NCI-H1417 (cell line): ENCODE data around the gene CREBBP.
A peak's percentile ranks its signal among the peaks of the same experiment; 100 is the strongest.

Experiments
- DNase-seq, 3 experiments: peaks; one replicate each; lab custom pipeline; 2025; lab: John Stamatoyannopoulos, UW

Gene CREBBP

DNA sequence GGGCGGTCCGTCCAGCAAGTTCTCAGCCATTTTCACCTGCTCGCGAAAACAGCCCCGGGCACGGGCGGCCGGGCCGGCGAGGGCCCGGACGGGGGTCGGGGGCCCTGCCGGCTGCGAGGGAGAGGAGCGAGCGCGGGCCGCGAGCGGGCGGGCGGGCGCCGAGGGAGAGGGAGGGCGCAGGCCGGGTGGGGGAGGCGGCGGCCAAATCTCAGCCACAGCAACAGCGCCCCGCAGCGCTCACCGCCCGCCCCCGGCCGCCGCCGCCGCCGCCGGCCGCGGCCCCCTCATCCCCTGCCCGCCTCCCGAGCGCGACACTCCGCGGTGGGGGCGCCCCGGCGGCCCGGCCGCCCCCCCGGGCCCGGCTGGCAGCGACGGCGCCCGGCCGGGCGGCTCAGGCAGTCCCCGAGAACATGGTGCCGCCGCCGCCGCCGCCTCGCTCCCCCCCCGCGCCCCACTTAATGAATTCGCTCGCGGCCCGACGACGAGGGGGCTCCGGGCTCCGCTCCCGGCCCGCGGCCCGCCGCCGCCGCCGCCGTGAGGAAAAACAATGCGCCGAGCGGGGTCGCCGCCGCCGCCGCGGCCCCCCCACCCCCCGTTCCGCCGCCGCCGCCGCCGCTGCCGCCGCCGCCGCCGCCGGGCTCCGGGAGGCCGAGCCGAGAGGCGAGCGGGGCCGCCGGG, 487 bp downstream of the CREBBP start:
- DNase-seq = peak; percentile 2 to 53 (median 49)

DNA sequence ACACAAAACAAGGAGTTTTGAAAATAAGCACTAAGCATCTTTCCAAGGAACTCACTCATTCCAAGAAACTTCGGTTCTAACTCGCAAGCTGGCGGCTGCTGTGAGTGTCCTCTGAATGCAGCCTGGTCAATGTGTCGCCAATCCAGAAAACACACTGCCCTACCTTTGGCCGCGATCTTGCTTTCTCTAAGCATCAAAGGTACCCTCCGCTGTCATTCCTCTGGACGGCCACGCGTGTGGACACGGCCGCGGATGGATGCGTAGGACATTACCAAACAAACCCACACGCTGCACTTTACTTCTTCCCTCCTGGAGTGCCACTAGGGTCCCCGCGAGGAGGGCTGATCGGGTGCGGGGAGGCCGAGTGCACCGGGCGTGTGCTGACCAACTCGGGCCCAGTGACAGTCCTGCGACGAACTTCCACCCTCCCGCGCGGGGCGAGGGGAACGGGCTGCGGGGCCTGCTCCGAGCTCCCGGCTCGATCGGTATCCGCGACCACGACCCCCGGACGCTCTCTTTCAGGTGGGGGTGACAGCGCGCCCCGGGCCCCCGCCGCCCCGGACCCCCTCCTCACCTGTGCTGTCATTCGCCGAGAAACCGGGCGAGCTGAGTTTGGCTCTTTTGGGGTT, 1.1 kb downstream of the CREBBP start:
- DNase-seq = peak in 2 of 3 experiments; percentile 29 to 48

DNA sequence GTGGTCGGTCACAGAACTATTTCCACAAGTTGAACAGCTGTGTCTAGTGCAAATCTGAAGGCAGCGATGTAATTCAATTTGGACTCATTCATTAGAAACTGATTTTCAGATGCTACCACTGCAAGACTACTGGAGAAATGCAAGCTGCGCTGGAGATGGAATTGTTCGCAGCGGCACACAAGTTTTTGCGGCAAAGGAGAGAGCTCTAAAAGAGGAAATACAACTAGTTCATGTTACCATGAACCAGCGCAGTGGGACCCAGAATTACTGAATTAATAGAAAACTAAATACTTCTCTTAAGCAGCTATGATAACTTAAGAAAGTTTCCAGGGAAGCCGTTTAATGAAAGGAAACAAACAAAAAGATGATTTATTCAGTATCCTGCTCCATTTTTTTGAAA, 1.9 kb downstream of the CREBBP start:
- DNase-seq = no peak

DNA sequence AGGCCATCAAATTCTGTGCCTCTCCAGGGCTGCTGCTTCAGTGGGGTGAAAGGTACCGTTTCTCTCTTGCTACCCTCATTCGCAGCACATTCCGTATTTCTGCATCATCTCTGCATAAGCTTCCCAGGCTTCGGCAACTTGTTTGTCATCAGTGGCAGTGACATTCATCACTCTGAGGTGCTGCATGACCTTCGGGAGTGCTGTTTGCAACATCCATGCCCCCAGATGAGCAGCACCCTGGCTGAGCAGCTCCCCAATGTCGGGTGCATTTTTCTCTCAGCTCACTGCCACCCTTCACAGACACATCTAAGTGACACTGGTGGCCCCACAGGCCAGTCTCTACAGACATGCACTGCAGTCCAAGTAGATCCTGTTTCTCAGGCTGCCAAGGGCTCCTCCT, 3.8 kb downstream of the CREBBP start:
- no peak for DNase-seq

DNA sequence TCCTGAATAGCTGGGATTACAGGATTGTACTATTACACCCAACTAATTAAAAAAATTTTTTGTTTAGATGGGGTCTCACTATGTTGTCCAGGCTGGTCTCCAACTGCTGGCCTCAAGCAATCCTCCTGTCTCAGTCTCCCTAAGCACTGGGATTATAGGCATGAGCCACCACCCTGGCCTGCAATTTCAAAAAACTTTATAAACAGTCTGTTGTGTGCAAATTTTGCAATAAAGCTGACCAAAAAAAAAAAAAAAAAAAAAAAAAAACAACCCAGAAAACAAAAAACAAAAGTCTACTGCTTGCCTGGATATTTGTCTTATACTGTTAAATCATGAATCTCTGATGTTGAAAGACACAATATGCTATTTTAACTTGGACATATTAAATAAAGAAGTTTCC, 4.4 kb downstream of the CREBBP start:
- no peak for DNase-seq

DNA sequence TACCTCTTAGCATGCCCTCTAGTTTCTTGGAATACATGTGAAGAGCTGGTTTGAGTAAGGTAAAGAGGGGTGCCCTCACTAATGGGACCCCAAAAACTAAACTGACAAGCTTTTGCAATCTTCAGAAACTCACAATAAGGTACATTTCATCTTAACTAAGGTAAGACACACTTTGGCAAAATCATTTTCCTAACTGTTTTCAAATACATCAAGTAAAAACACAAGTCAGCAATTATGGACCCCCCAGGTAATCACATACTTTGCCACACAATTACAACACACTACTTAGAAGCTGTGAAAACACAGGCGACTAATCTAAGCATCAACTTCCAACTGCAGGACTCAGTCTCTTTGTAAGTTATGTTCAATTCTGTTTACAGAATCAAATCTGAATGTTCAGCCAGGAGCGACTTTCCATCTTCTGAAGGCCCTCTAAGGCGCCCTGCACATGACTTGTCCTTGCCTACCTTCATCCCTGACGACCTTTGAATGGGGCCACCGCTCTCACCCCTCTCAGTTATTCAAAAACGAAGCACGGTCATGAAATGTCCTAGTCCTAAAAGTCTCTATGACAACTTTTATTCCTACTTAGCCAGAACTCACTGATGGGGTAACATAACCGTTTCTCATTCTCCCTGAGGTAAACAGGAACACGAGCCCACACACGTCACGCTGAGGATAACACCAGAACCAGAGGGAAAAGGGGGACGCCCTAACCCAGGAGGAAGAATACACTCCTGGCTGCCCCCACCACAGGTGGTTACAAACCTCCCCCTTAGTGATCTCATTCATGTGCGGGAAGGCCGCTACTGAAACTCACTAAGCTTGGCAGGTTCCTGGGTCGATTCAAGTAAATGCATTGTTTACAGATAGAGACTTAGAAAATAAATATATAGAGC, 5.5 kb downstream of the CREBBP start:
- DNase-seq = no peak

DNA sequence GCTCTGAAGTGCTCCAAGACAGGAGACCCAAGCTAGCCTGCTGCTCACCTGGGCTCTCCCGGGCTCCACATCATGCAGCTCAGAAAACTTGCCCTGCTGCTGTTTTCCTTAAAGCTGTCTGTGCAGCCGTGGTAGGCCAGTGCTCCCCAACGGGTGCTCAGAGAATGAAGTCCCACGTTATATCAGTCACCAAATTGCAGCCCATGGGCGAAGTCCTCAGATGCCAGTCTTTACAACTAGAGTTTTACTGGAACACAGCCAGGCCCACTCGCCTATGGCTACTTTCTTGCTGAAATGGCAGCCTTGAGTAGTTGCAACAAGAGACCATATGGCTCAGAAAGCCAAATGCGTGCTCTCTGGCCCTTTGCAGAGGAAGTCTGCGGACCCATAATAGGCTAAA, 6.3 kb downstream of the CREBBP start:
- DNase-seq = no peak

DNA sequence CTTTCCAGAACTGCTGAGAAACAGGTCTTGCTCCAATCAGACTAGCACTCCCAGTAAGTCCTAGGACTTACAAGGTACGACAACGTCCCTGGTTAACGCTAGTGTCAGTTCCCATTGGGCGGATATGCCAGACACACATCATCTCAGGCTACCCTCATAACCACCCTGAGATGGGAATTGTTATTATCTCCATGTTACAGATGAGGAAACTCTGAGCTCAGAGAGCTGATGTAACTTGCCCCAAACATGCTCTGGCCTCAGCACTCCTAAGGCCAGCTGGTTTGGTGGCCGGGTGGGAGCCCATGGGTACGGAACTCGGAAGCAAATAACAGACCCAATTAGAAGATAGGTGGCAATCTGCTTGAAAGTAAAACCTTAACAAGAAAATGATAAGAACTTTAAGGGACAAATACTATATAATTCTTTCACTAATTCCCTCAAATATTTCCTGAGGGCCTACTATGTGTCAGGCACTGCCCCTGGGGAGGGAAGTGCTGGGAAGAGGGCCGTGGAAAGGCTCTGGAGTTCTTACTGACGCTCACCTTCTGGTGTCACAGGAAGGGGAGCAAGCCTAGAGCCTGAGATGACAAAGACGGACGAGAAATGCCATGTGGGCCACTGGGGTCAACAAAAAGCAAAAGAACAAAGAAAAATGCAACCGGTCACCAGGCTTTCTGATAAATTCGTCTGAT, 6.9 kb downstream of the CREBBP start:
- no peak for DNase-seq

DNA sequence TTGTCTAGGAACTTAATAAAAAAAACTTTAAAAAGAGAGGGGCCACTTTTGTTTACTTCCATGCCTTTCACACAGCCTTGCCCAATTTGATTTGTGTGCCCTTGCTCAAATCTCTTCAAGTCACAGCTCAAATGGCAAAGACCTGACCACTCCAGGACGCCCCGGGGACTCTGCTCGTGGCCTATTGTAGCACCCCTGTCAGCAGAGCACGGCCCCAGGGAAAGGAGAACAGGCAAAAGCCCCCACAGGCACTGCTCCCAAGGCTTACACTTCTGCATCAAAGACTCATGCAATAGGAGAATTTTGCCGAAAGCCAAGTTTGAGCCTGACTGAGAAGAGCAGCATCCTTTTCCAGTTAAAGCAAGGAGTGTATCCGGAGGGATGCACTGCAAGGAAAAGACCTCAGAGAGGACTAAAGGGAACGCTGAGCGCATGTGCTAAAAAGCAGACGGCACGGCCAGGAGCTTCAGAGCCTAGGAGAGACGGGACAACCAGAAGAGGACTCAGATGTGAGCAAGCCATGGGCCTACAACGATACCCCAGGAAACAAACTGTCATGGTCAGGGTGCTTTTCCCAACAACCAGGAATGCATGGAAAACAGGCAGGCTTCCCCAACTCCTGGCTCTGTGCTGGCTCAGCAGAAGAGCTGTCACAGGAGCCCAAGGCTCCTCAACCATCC, 8.2 kb downstream of the CREBBP start:
- no peak for DNase-seq

DNA sequence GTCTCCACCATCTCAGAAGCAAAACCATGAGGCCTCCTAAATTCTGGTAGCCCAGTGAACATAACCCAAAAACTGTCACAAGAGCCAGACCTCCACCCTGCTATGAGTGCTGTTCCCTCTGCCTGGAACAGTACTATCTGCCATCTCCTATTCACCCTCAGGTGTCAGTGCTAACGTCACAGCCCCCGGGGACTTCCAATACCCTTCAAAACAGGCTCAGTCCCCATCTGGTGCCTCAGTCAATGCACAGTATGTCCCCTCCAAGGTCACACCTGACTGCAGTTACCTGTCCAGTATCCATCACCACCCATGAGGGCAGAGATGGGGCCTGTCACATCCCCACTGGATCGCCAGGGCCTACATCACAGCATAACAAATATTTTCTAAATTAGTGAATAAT, 11.5 kb downstream of the CREBBP start:
- no peak for DNase-seq

DNA sequence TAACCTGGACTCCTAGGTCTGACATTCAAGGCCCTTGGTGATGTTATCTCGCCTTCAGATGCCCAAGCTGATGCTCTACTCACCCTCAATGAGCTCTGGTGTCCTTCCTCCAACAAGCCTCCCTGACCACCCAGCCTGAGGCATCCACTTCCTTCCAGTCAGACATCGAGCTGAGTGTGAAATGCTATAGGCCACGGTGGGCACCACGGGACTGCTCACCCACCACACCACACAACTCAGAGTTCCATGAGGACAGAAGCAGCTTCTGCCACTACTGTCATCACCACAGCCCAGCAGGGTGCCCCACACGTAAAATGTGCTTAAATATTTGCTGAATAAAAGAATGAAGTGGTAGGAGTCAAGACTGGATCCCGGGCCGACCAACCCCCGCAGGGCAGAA, 12.0 kb downstream of the CREBBP start:
- no peak for DNase-seq

DNA sequence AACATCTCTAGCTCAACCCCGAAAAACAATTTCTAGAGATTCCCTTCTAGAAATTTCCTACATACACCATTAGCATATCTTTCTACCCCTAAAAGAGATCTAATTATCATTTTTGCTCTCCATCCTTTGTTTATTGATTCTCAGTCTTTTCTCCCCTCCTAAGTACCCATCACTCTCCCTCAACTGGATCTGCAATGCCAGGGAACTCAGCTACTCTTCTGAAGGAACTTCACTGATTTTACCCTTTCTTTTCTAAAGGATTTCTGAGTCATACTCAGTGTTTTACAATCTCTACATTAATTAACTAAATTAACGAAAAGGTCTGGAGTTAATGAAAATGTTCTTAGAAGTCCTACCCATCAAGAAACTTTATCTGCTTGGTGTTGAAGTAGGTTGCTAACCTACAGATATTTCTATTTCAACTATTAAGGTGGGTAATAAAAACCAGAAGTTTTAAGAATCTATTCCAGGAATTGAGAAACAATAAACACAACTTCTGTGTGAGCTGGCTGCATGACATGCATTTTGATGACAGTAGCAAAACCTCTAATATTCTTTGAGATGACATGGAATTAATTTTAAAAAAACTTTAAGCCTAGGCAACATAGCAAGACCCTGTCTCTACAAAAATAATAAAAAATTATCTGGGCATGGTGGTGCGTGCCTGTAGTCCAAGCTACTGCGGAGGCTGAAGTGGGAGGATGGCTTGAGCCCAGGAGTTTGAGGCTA, 13.6 kb downstream of the CREBBP start:
- DNase-seq = no peak

DNA sequence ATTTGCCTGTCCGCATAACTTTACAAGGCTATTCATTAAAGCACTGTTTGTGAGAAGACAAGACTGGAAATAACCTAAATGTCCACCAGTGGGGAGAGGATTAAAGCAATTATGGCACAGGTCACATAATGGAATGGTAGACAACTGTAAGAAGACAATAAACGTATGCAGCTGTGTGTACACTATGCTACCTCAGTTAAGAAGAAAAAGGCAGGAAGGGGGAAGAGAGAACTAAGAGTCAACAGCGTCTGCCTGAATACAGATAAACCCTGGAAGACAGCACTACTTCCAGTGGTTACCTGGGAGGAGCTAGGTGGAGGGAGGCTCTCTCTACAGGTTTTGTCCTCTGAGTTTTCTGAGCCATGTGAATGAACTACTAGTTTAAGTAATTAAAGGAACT, 15.3 kb downstream of the CREBBP start:
- peak in 1 of 3 experiments; percentile 40 for DNase-seq

DNA sequence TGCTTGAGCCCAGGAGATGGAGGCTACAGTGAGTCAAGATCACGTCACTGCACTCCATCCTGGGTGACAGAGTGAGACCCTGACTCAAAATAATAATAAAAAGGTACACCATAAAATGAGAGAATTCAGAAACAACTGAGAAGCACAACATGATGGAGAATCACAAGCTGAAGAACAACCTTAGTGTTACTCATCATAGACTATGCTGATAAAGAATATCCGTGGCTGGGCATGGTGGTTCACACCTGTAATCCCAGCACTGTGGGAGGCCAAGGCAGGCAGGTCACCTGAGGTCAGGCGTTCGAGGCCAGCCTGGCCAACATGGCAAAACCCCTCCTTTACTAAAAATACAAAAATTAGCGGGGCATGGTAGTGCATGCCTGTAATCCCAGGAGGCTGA, 16.0 kb downstream of the CREBBP start:
- no peak for DNase-seq

DNA sequence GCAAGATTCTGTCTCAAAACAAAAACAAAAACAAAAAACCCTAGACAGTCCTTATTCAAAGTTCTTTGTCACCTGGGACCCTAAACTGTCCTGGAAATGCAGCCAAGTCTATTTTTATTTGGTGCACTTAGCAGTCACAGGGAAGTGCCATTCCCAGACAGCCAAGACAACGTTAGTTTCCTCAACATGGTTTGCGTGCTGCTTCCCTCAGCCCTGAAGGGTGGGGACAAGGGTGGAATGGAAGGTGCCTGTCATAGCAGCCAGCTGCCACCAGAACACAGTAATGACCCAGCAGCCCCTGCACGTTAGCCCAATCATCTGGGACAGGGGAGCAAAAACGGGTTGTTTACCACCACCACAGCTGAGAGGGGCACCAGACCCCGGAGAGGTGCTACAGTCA, 16.9 kb downstream of the CREBBP start:
- no peak for DNase-seq

DNA sequence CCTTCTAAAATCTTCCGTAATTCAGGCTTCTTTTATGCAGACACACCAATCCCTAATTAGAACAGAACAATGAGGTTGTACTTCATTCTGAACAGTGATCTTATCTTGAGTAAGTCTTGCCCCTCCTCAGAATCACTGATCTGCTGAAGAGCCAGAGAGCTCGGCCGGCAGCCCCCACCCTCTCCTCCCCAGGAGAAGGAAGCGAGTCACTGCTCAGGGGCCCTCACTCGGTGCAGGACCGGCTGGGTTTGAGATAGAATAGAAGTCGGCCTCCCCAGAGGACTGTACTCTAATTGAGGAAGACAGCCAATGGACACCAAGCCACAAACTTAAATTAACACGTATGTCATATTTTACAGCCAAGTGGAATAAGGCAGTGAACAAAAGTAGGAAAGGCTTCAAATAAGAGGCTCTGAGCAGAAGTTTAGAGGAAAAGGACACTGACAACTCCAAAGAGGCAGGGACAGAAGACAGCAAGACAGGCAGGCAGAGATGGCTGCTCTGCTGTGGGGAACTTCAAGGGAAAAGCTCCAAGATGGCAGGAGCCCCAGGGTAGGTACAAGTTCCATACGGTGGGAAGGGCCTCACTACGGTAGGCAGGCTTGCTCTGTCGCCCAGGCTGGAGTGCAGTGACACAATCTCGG, 18.6 kb downstream of the CREBBP start:
- DNase-seq = no peak

DNA sequence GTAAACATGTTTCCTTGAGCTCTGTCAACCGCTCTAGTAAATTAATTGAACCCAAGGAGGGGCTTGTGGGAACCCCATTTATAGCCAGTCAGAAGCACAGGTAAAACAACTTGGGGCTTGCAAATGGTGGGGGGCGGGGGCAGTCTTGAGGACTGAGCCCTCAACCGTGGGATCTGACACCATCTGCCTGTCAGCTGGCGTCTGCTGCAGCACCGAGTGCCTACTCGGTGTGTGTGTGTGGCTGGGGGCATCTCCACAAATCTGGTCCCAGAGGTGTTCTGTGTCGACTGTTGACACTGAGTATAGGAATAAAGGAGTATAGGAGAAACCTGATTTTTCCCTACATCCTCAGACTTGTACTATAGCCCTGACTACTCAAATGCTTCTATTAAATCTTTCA, 20.6 kb downstream of the CREBBP start:
- no peak for DNase-seq

DNA sequence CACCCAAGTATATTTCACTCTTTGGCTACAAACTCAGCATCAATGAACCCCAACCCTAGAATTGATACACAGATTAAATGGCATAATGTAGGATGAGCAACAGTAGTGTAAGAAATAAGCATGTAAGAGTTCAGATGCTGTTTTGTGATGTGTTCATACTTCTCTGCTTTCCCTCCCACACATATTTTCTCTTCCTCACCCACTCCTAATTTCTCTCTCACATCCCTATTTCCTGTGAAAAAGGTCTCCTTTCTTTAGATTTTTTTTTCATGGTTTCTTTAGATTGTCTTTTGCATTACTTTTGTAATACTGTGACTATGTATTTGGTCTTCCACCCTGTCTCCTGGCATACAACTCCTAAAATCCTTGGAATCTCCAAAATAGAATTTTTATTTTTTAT, 21.7 kb downstream of the CREBBP start:
- DNase-seq = no peak

DNA sequence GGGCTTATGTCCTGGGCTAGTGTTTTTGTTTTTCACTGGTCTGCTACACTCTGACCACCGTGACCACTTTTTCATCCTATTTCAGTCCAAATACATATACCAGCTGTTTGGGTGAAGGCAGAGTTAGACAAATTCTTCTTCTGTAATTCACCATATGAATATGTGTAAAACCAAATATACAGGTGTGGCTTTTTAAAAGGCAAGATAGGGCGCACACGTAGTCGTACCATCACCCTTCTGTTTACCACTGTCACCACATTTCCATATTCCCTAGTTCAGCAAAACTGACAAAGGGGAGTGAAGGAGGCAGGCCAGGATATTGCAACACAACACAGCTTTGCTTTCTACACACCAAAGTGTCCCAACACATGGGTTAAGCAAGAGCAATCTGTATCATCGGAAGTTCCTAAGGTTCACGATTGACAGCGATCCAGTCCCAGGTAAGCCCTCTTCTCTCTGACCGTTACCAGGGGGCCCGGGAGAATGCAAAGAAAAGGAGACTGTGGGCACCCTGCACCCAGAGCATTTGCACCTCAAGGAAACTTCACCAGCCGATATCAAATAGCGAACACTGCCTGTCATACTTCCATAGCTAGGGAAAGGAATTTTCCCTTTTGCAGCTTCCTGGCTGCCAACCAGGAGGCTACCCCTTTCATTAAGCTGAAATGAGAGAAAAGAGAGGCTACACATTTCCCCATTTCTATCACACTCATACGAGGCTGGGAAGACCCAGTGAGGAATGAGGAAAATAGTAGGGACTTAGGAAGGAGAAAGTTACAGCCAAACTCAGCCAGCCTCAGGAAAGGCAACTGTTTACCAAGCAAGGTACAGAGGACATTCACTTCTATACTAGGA, 23.1 kb downstream of the CREBBP start:
- DNase-seq = no peak
